Measurements from ENCODE around the gene JSRP1.

Gene JSRP1, protein sequence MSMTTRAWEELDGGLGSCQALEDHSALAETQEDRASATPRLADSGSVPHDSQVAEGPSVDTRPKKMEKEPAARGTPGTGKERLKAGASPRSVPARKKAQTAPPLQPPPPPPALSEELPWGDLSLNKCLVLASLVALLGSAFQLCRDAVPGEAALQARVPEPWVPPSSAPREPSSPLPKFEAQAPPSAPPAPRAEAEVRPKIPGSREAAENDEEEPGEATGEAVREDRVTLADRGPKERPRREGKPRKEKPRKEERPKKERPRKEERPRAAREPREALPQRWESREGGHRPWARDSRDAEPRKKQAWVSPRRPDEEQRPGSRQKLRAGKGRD

GRCh38 chr19:2255982-2256685 is at the start of gene JSRP1:
JSRP1 (minus strand) TSS chr19:2256417; CDS start chr19:2255314, 1,103 bp downstream.
- Histone ChIP-seq H3K4me1 (ENCODE audit: control insufficient read depth, insufficient read depth, low read length) (no peaks in the 10 kb centered on the region), H3K9me3 (ENCODE audit: control insufficient read depth, insufficient read depth, low read depth, low read length) (no peaks in the 10 kb centered on the region), H3K36me3 (ENCODE audit: control insufficient read depth in 2 of 2, insufficient read depth in 1 of 2, low read length in 2 of 2) (no peaks in the 10 kb centered on the region), H3K27ac (ENCODE audit: extremely low read depth, low read depth, low read length) (no peak within 1 kb of the TSS), H3K4me3 (ENCODE audit: low read depth, low read length) (no peak within 1 kb of the TSS)
- ChIA-PET POLR2A (no interaction called here), CTCF (no interaction called here)
- TF ChIP-seq ZNF704 (tag by site-specific recombination; IDR thresholded peaks at IDR 0.05) (no peak), ZNF654 (tag by site-specific recombination; IDR thresholded peaks at IDR 0.05; ENCODE audit: low read depth) (no peak), ZNF561 (tag by site-specific recombination; IDR thresholded peaks at IDR 0.05; ENCODE audit: borderline replicate concordance) (no peak), KLF7 (tag by site-specific recombination; IDR thresholded peaks at IDR 0.05; ENCODE audit: borderline replicate concordance) (no peak), WT1 (tag by site-specific recombination; IDR thresholded peaks at IDR 0.05) (no peak), SCRT2 (tag by site-specific recombination; IDR thresholded peaks at IDR 0.05) (peak; percentile 89), ZNF785 (tag by site-specific recombination; IDR thresholded peaks at IDR 0.05) (no peak), SCRT1 (tag by site-specific recombination; IDR thresholded peaks at IDR 0.05; ENCODE audit: borderline replicate concordance) (peak; percentile 66; the same call in 1 of the 2 replicates), ZNF549 (tag by site-specific recombination; IDR thresholded peaks at IDR 0.05) (no peak), ZNF426 (tag by site-specific recombination; IDR thresholded peaks at IDR 0.05) (no peak), ZBTB8A (tag by site-specific recombination; IDR thresholded peaks at IDR 0.05) (0 out of 2 replicates have a peak, but pooled peaks have one; percentile 25)
- TF ChIP-seq, protein P1, sequence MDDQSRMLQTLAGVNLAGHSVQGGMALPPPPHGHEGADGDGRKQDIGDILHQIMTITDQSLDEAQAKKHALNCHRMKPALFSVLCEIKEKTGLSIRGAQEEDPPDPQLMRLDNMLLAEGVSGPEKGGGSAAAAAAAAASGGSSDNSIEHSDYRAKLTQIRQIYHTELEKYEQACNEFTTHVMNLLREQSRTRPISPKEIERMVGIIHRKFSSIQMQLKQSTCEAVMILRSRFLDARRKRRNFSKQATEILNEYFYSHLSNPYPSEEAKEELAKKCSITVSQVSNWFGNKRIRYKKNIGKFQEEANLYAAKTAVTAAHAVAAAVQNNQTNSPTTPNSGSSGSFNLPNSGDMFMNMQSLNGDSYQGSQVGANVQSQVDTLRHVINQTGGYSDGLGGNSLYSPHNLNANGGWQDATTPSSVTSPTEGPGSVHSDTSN (CRISPR knock-in tag; IDR thresholded peaks at IDR 0.05), result no peak
- TF ChIP-seq, protein P2, sequence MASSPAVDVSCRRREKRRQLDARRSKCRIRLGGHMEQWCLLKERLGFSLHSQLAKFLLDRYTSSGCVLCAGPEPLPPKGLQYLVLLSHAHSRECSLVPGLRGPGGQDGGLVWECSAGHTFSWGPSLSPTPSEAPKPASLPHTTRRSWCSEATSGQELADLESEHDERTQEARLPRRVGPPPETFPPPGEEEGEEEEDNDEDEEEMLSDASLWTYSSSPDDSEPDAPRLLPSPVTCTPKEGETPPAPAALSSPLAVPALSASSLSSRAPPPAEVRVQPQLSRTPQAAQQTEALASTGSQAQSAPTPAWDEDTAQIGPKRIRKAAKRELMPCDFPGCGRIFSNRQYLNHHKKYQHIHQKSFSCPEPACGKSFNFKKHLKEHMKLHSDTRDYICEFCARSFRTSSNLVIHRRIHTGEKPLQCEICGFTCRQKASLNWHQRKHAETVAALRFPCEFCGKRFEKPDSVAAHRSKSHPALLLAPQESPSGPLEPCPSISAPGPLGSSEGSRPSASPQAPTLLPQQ (tag by site-specific recombination; IDR thresholded peaks at IDR 0.05), result no peak

DNA sequence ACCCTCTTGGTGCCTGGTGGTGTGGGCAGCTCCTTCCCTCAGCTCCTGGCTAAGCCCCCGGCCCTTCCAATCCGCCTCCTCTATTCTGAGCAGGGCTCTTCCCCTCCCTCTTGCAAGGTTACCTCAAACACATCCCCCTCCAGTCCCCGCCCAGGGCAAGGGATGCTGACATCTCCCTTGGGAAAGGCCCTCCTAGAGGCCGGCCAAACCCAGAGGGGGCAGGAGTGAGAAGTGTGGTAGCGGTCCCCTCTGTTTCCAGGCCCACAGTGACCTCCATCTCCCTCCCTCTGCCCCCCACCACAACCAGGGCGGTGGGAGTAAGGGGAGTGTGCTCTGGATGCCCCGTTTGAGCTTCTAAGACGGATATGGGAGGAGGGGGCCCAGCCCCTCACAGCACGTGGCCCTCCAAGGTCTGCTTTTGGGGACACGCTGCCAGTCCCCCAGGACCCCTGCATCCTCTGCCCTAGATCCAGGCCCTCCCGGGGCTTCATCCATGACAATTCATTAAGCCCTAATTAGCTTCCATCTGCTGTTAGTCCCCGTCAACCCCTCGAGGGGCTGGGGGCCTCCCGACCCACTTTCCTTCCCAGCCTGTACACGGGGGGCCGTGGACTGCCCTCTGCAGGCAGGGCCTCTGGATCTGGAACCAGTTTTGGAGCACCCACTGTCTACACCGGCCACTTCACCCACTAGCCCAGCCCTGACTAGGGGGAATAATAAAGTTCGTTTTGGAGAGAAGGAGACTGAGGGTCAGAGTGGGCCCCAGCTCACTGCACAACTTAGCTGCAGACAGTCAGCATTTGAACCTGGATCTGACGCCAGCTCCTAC is 49.4 kb upstream of the JSRP1 start:
- no peaks in the 10 kb centered on the region for H3K9me3 ChIP-seq (ENCODE audit: control insufficient read depth, insufficient read depth, low read depth, low read length)
- ChIA-PET CTCF (interaction anchor here (0.6 kb wide), 1 partner anchor 49 kb away, joined by 3 read pairs; no protein-coding TSS in a partner anchor), POLR2A (no interaction called here)
- no peak overlapping the region for H3K27ac ChIP-seq (ENCODE audit: extremely low read depth, low read depth, low read length)
- no peak overlapping the region for H3K4me3 ChIP-seq (ENCODE audit: low read depth, low read length)
- H3K4me1 ChIP-seq (ENCODE audit: control insufficient read depth, insufficient read depth, low read length), result no peaks in the 10 kb centered on the region
- no peak for TF ChIP-seq KLF17 (tag by site-specific recombination; IDR thresholded peaks at IDR 0.05)
- peak; percentile 42; the same call in 1 of the 2 replicates for TF ChIP-seq SP2 (tag by site-specific recombination; IDR thresholded peaks at IDR 0.05)
- no peak for TF ChIP-seq WT1 (tag by site-specific recombination; IDR thresholded peaks at IDR 0.05)
- 0 out of 2 replicates have a peak, but pooled peaks have one; percentile 13 for TF ChIP-seq ZFHX2 (tag by site-specific recombination; conservative IDR thresholded peaks at IDR 0.05)
- peak; percentile 37; the same call in 1 of the 2 replicates for TF ChIP-seq EGR2 (tag by site-specific recombination; IDR thresholded peaks at IDR 0.05; ENCODE audit: low read depth)
- no peak for TF ChIP-seq ZNF2 (tag by site-specific recombination; IDR thresholded peaks at IDR 0.05)
- H3K36me3 ChIP-seq (ENCODE audit: control insufficient read depth in 2 of 2, insufficient read depth in 1 of 2, low read length in 2 of 2), result no peaks in the 10 kb centered on the region

Measured in HEK293 (cell line).